GM12875 (cell line): Measurements from ENCODE around the gene CRACR2B.
A peak's percentile ranks its signal among the peaks of the same experiment; 100 is the strongest.

ENCODE experiments used
- H3K4me3 ChIP-seq: one replicate; pipeline ENCODE4 v1.5.1; 2011; ENCODE audit warnings: low read depth, low read length, control low read depth
- CTCF ChIP-seq: IDR thresholded peaks from 2 replicates; pipeline ENCODE4 v1.5.1; 2011; ENCODE audit warnings: low read depth, mild to moderate bottlenecking, control low read depth, inconsistent platforms, low read length, moderate library complexity, borderline replicate concordance; ENCODE audit not compliant: insufficient read depth

CRACR2B gene

DNA sequence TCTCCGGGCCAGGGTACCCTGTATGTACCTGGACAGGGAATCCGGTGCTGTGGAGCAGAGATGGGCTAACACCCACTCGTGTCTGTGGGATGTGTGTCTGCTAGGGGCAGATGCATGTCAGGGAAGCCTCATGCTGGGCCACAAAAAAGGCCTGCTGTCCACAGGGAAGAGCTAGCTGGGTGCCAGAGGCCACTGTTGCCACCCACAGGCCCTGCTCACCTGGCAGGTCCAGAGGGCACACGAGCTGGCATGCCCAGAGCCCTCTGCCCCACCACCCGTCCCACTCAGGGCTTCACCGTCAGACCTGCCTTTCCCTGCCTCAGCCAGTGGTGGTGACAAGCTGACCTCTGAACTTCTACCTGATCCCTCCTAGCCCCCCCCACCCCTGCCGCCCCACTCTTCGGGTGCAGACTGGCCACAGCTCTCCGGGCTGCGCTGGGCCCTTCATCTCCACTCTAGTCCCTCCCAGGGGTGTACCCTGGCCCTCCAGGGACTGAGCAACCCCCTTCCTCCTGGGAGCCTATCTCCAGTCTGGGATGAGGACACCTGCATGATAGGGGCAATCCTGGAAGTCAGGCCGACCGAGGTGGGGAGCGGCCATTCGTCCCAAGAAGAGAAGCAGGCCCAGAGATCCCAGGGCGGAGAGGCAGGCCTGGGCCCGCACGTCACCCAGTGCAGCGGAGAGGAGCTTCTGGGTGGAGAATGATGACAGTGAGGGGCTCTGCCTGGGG lies 31.0 kb upstream of the CRACR2B start:
- TF ChIP-seq CTCF, result no peak
- H3K4me3 ChIP-seq, result peak overlapping the region; percentile 83

DNA sequence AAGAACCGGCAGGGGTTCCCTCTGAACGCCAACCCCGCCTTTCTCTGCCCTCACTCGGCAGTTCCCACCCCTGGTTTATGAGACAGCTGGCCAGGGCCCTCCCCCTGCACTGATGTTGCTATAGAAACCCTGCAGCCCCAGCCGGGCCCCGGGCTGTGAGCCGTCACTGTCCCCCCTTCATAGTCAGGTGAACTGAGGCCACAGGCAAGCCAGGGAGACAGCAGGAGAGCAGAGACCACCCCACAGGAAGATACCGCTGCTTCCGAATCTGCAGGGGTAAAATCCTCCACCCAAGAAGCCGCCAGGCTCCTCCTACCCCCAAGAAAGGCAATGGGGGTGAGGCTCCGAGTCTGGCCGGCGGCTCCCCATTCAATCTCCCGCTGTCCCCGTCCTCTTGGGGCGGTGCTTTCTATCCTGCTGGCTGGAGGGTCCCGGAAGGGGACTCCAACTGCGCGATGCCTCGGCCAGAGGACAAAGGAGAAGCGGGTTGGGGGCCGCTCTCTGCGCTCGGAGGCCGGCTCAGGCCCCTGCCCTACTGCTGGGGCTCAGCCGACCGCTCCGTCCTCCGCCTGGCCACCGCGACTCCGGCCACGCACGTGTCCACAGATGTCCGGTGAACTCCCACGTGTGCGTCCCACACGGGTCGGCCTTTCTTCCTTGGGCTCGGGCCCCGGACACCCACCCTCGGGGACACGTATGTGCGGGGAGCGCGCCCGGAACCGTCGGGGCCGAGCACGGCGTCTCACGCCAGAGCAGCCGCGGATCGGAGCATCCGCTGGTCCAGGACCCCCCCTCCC lies 30.2 kb upstream of the CRACR2B start:
- no peak for TF ChIP-seq CTCF
- H3K4me3 ChIP-seq, result peak overlapping the region; percentile 83

- TF ChIP-seq CTCF, result peak; percentile 86
- H3K4me3 ChIP-seq, result peak within 1 kb of the TSS; percentile 83
Observed at GRCh38 chr11:798093-798713, 29.5 kb upstream of the CRACR2B start, which contains the start of gene SLC25A22. SLC25A22 (minus strand) TSS chr11:798281; CDS start chr11:795006, 3,275 bp downstream.

DNA sequence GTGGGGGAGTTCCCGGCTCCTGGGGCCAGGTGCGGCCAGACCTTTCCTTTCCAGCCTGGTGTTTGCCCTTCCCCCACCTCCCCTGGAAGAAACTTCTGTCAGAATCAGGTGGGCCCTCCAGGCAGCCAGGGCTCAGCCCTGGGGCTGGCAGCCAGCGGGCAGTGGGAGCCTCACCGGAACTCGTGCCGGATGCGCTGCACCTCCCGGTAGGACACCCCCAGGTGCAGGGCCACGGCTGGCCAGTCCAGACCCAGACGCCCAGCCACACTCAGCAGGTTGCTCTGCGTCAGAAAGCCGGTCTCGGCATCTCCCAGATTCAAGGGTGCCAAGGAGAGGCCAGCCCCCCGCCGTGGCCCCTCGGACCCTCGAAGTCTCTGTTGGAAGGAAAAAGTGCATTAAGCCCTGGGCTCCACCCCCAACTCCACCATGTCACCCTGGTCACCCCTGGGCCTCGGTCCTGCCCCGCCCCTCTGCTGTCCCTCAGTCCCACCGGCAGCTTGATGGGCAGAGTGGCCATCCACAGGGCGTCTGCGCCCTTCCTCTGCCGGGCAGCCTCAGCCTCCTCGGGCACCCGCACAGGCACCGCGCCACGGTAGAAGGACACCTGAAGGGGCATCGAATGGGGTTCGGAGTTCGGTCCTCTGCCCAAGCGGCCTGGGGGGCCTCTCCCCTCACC lies 27.9 kb upstream of the CRACR2B start:
- TF ChIP-seq CTCF, result no peak
- H3K4me3 ChIP-seq, result no peak overlapping the region

GRCh38 chr11:800473-800872 lies 27.2 kb upstream of the CRACR2B start:
- H3K4me3 ChIP-seq, result no peak overlapping the region
- TF ChIP-seq CTCF, result no peak

GRCh38 chr11:801097-801780 lies 26.5 kb upstream of the CRACR2B start:
- no peak overlapping the region for H3K4me3 ChIP-seq
- no peak for TF ChIP-seq CTCF
